ENCODE results near the gene OPRD1.

GRCh38 chr1:28778021-28778420 lies 33.9 kb upstream of the OPRD1 start:
- TF ChIP-seq YY1 (IDR thresholded peaks at IDR 0.05): no peak
- TF ChIP-seq, protein P1, sequence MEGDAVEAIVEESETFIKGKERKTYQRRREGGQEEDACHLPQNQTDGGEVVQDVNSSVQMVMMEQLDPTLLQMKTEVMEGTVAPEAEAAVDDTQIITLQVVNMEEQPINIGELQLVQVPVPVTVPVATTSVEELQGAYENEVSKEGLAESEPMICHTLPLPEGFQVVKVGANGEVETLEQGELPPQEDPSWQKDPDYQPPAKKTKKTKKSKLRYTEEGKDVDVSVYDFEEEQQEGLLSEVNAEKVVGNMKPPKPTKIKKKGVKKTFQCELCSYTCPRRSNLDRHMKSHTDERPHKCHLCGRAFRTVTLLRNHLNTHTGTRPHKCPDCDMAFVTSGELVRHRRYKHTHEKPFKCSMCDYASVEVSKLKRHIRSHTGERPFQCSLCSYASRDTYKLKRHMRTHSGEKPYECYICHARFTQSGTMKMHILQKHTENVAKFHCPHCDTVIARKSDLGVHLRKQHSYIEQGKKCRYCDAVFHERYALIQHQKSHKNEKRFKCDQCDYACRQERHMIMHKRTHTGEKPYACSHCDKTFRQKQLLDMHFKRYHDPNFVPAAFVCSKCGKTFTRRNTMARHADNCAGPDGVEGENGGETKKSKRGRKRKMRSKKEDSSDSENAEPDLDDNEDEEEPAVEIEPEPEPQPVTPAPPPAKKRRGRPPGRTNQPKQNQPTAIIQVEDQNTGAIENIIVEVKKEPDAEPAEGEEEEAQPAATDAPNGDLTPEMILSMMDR (IDR thresholded peaks at IDR 0.05; ENCODE audit: low read depth, low read length, missing input control): no peak
- TF ChIP-seq HNF4G (IDR thresholded peaks at IDR 0.05): no peak
- no peak for TF ChIP-seq ZBTB33 (IDR thresholded peaks at IDR 0.05)
- TF ChIP-seq TAF1 (conservative IDR thresholded peaks at IDR 0.05): no peak
- TF ChIP-seq RAD21 (IDR thresholded peaks at IDR 0.05): no peak
- TF ChIP-seq REST (IDR thresholded peaks at IDR 0.05): no peak
